SK-N-DZ (cell line): Measurements from ENCODE around the gene TPSD1. TPM values are rescaled to one million over a fixed set of nuclear protein-coding genes. Genes with fewer than 3 reads are reported as not detected.
"Not testable (repeated sequence)": the region's sequence is repeated elsewhere in the genome, so short reads cannot be mapped to it uniquely, and the experiment has no call there.

Experiments used
- DNase-seq: peaks from one replicate; pipeline ENCODE4 v3.0.0-alpha.2; 2015; ENCODE audit warnings: low spot score
- polyA plus RNA-seq, 2 experiments: library from polyadenylated mRNA; depleted of rRNA; stranded (reverse); fragments of >200 nt; gene quantifications; 2 replicates each; pipeline ENCODE4 v1.2.3, GENCODE V29; 2014

TPSD1 gene
- polyA plus RNA-seq (2014; cell fraction: cytosol; rRNA removed), result not detected in 2 replicates
- 0.47 TPM in 1 of 2 replicates, not detected in the other for polyA plus RNA-seq (2014; cell fraction: nucleus; rRNA removed)

GRCh38 chr16:1255276-1256122, at the start of gene TPSD1:
TSS of gene TPSD1 (plus strand) at chr16:1256069. CDS start at chr16:1256281, 212 bp downstream.
- not testable (repeated sequence) for DNase-seq

GRCh38 chr16:1206326-1206725, 49.5 kb upstream of the TPSD1 start:
- no peak for DNase-seq

- no peak for DNase-seq
These were observed 49.1 kb upstream of the TPSD1 start for GRCh38 chr16:1206786-1207185.

GRCh38 chr16:1208239-1208830, 47.5 kb upstream of the TPSD1 start:
- no peak for DNase-seq

- no peak for DNase-seq
These were observed 46.8 kb upstream of the TPSD1 start for GRCh38 chr16:1209081-1209480.

- DNase-seq, result no peak
These were observed 45.4 kb upstream of the TPSD1 start for GRCh38 chr16:1210461-1210860.

- no peak for DNase-seq
These were observed 44.2 kb upstream of the TPSD1 start for GRCh38 chr16:1211451-1212268.

GRCh38 chr16:1212616-1213194, 43.2 kb upstream of the TPSD1 start:
- no peak for DNase-seq

GRCh38 chr16:1213231-1213630, 42.6 kb upstream of the TPSD1 start:
- DNase-seq, result no peak

GRCh38 chr16:1213796-1214372, 42.0 kb upstream of the TPSD1 start:
- no peak for DNase-seq

- DNase-seq, result no peak
These were observed 41.1 kb upstream of the TPSD1 start for GRCh38 chr16:1214719-1215118.

GRCh38 chr16:1215574-1216295, 40.1 kb upstream of the TPSD1 start:
- no peak for DNase-seq

GRCh38 chr16:1216296-1216619, 39.6 kb upstream of the TPSD1 start:
- DNase-seq, result no peak

GRCh38 chr16:1216681-1217400, 39.0 kb upstream of the TPSD1 start:
- DNase-seq, result no peak

- no peak for DNase-seq
These were observed 38.3 kb upstream of the TPSD1 start for GRCh38 chr16:1217526-1217925.

- DNase-seq, result no peak
These were observed 37.6 kb upstream of the TPSD1 start for GRCh38 chr16:1218061-1218929.

GRCh38 chr16:1218930-1219611, 36.8 kb upstream of the TPSD1 start:
- no peak for DNase-seq

- DNase-seq, result no peak
These were observed 35.7 kb upstream of the TPSD1 start for GRCh38 chr16:1220098-1220728.
